Adrenal gland (tissue), 12 donors: ENCODE measurements around the gene OLA1. TPM values are rescaled to one million over a fixed set of nuclear protein-coding genes. Genes with fewer than 3 reads are reported as not detected.

Source experiments
- DNase-seq, 7 donors: peaks; one replicate each; pipeline ENCODE4 v3.0.0-alpha.2; 2019 to 2020
- H3K27ac ChIP-seq, 5 donors: fragments of 200-600 bp; sonication (generic) in 4 of 5; 1 replicate in 3 of 5; 2 replicates in 2 of 5; pipeline versions ENCODE4 v1.5.1 to v1.8.0; 2016 to 2020; ENCODE audit warnings: mild to moderate bottlenecking in 1 of 5
- H3K27me3 ChIP-seq: fragments of 200-600 bp; 2 replicates; pipeline ENCODE4 v1.8.0; 2021
- H3K36me3 ChIP-seq, 2 donors: fragments of 200-600 bp; replicated peaks in 1 of 2; 1 replicate in 1 of 2; 2 replicates in 1 of 2; pipeline versions ENCODE4 v1.5.1 to v1.8.0; 2018 to 2022
- H3K4me1 ChIP-seq, 2 donors: fragments of 200-600 bp; replicated peaks in 1 of 2; 1 replicate in 1 of 2; 2 replicates in 1 of 2; pipeline versions ENCODE4 v1.5.1 to v1.8.0; 2018 to 2021
- H3K4me3 ChIP-seq, 4 donors: fragments of 200-600 bp; sonication (generic) in 3 of 4; one replicate each; pipeline ENCODE4 v1.5.1; 2016 to 2018
- H3K9me3 ChIP-seq, 3 donors: fragments of 200-600 bp; sonication (generic) in 1 of 3; replicated peaks in 1 of 3; 1 replicate in 2 of 3; 2 replicates in 1 of 3; pipeline versions ENCODE4 v1.5.1 to v1.8.0; 2016 to 2021
- POLR2A ChIP-seq, 2 donors: fragments of 450-650 bp; IDR thresholded peaks; one replicate each; pipeline ENCODE4 v1.6.1; 2017; ENCODE audit warnings: antibody characterized with exemption in 2 of 2, mild to moderate bottlenecking in 2 of 2, moderate library complexity in 1 of 2
- WGBS, 4 donors: extraction: QIAGEN DNeasy Blood & Tissue Kit in 2 of 4; methylation state at CpG; one replicate each; pipeline versions ENCODE4 v1.1.5 to v1.1.7; 2013 to 2017; 5-methylcytosine and 5-hydroxymethylcytosine counted together
- intact Hi-C, 2 donors: fragments of 100-400 bp; cut with DNase I; formaldehyde crosslinking; loops; one replicate each; pipeline versions ENCODE4 v1.14.1 to v1.15.0; 2022 to 2023
- polyA plus RNA-seq, 3 donors: library from polyadenylated mRNA; stranded (reverse); fragments of 200-250 nt in 2 of 3; fragments of 350-450 nt in 1 of 3; fragmentation: Illumina TruSeq in 1 of 3; extraction: RNeasy Lipid Tissue Mini Kit (QIAGEN cat#74804) in 1 of 3; gene quantifications; one replicate each; pipeline ENCODE4 v1.2.3, GENCODE V29; 2013 to 2014
- total RNA-seq, 9 donors: library from RNA; depleted of rRNA in 4 of 9; stranded (reverse); fragments of >200 nt in 4 of 9; fragments of 120-200 nt in 1 of 9; fragmentation: NEBNext Ultra II Directional in 1 of 9; extraction: Animal tissue kit (Norgen Biotek cat#: 25700) in 1 of 9; gene quantifications; one replicate each; pipeline versions ENCODE4 v1.1.0 to v1.2.4, GENCODE V29; 2013 to 2023
- TF ChIP-seq, protein P1 (sequence below), 6 experiments: fragments of 450-650 bp in 4 of 6; fragments of 200-600 bp in 2 of 6; sonication (generic) in 1 of 6; IDR thresholded peaks; 1 replicate in 5 of 6; 2 replicates in 1 of 6; pipeline versions ENCODE4 v1.5.1 to v1.8.0; 2016 to 2021; ENCODE audit warnings: antibody characterized with exemption in 6 of 6, mild to moderate bottlenecking in 2 of 6, moderate library complexity in 1 of 6
- donor health status: healthy with polysubstance abuse.
- donor health status: Bipolar disorder and iron deficiency.
- donor health status: DM: yes; HTN: yes; CAD: no.
- donor health status: DM: no; HTN: no; CAD: no.
- donor health status: DM: no; HTN: no; CAD: no.
- donor health status: DM: yes; HTN: yes; CAD: no.

The OLA1 gene
- total and polyA plus RNA-seq, 12 donors = 30.1 to 182 (median 68.9) TPM

DNA sequence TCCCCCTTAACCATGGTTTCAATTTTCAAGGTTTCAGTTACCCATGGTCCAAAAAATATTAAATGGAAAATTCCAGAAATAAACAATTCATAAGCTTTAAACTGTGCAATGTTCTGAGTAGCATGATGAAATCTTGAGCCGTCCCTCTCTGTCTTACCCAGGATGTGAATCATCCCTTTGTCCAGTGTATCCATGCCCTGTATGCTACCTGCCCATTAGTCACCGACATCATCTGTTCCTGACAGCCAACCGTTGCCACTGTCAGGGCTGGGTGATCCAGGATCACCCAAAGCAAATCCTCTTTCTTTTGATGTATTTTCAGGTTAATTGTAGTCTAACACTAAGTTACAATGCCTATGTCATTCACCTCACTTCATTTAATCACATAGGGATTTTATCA is 15.7 kb upstream of the OLA1 start:
- Histone ChIP-seq H3K4me1 (no peaks in the 10 kb centered on the region), H3K27ac (no peak overlapping the region), H3K36me3 (no peaks in the 10 kb centered on the region), H3K4me3 (no peak overlapping the region), H3K9me3 (no peaks in the 10 kb centered on the region), H3K27me3 (peaks cover 8% of the 10 kb centered on the region)
- TF ChIP-seq, protein P1, sequence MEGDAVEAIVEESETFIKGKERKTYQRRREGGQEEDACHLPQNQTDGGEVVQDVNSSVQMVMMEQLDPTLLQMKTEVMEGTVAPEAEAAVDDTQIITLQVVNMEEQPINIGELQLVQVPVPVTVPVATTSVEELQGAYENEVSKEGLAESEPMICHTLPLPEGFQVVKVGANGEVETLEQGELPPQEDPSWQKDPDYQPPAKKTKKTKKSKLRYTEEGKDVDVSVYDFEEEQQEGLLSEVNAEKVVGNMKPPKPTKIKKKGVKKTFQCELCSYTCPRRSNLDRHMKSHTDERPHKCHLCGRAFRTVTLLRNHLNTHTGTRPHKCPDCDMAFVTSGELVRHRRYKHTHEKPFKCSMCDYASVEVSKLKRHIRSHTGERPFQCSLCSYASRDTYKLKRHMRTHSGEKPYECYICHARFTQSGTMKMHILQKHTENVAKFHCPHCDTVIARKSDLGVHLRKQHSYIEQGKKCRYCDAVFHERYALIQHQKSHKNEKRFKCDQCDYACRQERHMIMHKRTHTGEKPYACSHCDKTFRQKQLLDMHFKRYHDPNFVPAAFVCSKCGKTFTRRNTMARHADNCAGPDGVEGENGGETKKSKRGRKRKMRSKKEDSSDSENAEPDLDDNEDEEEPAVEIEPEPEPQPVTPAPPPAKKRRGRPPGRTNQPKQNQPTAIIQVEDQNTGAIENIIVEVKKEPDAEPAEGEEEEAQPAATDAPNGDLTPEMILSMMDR (IDR thresholded peaks at IDR 0.05) = no peak
- TF ChIP-seq POLR2A (IDR thresholded peaks at IDR 0.05) = no peak
- 50 to 62% (median 54%) methylated on average over 3 of the region's 3 CpGs for WGBS, 4 donors
- intact Hi-C loops = no loop called here
- DNase-seq = peak in 2 of 7 donors; percentile 12 to 20

DNA sequence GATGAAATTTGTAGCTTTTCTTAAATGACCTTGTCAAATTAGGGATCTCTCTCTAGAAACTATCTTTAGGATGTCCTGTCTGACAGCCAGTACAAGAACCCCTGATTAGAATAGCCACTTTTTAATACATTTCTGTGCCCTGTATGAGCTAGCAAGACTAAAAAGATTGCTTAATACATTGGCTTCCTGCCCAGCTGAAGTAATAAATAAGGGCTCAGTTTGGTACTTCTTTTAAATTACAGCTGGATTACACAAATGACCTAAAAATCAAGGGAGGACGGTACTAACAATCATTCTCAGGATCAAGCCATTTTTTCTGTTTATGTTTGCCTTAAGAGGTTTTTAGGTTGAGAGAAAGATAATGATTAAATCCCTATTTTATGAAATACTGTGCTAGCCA is 11.6 kb upstream of the OLA1 start:
- H3K27ac ChIP-seq = no peak overlapping the region
- H3K36me3 ChIP-seq = no peaks in the 10 kb centered on the region
- DNase-seq = peak in 4 of 7 donors; percentile 20 to 40 (median 36)
- no peaks in the 10 kb centered on the region for H3K9me3 ChIP-seq
- 2 to 15% (median 3%) methylated on average over 1 of the region's 1 CpG for WGBS, 4 donors
- intact Hi-C loops = no loop called here
- TF ChIP-seq, protein P1 (IDR thresholded peaks at IDR 0.05) = no peak
- TF ChIP-seq POLR2A (IDR thresholded peaks at IDR 0.05) = no peak
- no peak overlapping the region for H3K4me3 ChIP-seq
- H3K4me1 ChIP-seq = no peaks in the 10 kb centered on the region
- H3K27me3 ChIP-seq = peaks cover 8% of the 10 kb centered on the region

DNA sequence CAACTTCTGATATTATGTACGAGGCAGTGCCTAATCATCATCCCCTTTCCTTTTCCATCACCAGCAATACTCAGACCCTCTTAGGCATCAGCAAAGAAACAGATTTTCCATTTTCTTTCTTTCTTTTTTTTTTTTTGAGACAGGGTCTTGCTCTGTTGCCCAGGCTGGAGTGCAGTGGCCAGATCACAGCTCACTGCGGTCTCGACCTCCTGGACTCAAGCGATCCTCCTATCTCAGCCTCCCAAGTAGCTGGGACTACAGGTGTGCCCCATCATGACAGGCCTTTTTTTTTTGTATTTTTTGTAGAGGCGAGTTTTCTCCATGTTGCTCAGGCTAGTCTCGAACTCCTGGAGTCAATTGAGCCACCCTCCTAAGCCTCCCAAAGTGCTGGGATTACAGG is 5.9 kb upstream of the OLA1 start:
- intact Hi-C loops = no loop called here
- TF ChIP-seq, protein P1 (IDR thresholded peaks at IDR 0.05) = no peak
- no peak for TF ChIP-seq POLR2A (IDR thresholded peaks at IDR 0.05)
- Histone ChIP-seq H3K4me3 (no peak overlapping the region), H3K27ac (no peak overlapping the region), H3K4me1 (no peaks in the 10 kb centered on the region), H3K27me3 (no peaks in the 10 kb centered on the region), H3K36me3 (no peaks in the 10 kb centered on the region), H3K9me3 (no peaks in the 10 kb centered on the region)
- no peak for DNase-seq
- 89 to 97% (median 95%) methylated on average over 6 of the region's 6 CpGs for WGBS, 4 donors

DNA sequence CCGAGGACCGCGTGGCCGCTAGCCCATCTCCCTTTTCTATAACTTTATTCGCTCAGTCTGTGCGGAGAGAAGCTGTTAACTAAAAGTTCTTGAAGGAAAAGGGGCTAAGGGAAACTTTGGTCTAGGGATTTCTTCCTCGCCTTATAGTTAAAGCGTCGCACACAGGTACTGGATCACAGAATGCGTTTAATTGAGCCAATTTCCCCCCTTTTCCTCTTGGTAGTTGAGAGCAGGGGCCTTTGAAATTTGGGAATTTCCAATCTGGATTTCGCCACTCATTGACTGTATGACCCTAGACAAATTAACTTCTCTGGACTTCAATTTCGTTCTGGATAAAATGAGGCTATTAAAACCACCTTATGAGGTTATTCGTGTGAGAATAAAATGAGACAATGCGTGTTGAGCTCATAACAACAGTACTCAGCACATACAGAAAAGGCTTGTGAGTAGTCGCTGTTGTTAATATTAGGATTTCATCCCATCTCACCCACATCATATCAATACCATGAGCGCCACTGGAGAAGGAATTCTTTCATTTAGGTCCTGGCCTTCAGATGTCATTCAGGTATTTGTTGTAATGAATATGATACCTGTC is 763 bp upstream of the OLA1 start:
- DNase-seq = no peak
- Histone ChIP-seq H3K9me3 (no peaks in the 10 kb centered on the region), H3K27me3 (no peaks in the 10 kb centered on the region), H3K4me3 (peak overlapping the region in 2 of 4 donors; percentile 18 to 77), H3K27ac (peak overlapping the region; percentile 51 to 92 (median 74)), H3K4me1 (peaks cover 6 to 14% of the 10 kb centered on the region in 2 donors), H3K36me3 (no peaks in the 10 kb centered on the region)
- intact Hi-C loops = no loop called here
- no peak for TF ChIP-seq POLR2A (IDR thresholded peaks at IDR 0.05)
- TF ChIP-seq, protein P1 (IDR thresholded peaks at IDR 0.05) = no peak
- 57 to 61% (median 59%) methylated on average over 16 of the region's 16 CpGs for WGBS, 4 donors
